Measurements from ENCODE around the gene MATR3. TPM values are rescaled to one million over a fixed set of nuclear protein-coding genes. Genes with fewer than 3 reads are reported as not detected.

Gene MATR3
- total and polyA plus RNA-seq, 2 of the 4 experiments (the other 2 are of a cell fraction), result 81.4 to 367 TPM

DNA sequence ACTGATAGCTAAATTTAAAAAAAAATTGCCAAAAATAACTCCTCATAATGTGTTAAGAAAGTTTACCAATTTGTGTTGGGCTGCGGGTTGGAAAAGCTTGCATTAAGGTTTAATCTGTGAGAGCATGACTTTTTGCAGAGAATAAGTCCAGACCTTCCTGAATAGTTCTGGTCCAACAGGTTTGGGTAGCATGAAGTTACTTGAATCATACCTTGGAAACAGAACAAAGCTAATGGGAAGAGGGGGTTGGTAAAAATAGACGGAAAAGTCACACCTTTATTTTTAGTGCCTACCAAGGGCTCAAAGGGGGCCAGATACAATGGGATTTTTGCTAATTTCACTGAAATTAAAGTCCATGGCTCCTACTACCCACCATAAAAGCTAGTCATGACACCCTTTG is 17.1 kb upstream of the MATR3 start:
- Histone ChIP-seq H3K23ac (ENCODE audit: low read depth, low read length) (no peak overlapping the region), H2BK15ac (ENCODE audit: low read depth, low read length) (no peak overlapping the region), H3K9me3 (ENCODE audit: control insufficient read depth, insufficient read depth, low read length) (no peaks in the 10 kb centered on the region), H3K9me1 (ENCODE audit: insufficient read depth, low read length) (peaks cover 22% of the 10 kb centered on the region), H2AFZ (replicated peaks; ENCODE audit: low read length, poor library complexity) (no peak overlapping the region), H3K4me2 (ENCODE audit: low read depth, low read length) (no peak overlapping the region), H3K36me3 (ENCODE audit: control insufficient read depth, insufficient read depth, low read length) (peaks cover 21% of the 10 kb centered on the region), H4K5ac (ENCODE audit: low read depth, low read length) (no peak overlapping the region), H3K14ac (replicated peaks; ENCODE audit: low read depth, low read length) (no peak overlapping the region), H3K27ac (ENCODE audit: insufficient read depth, low read length) (no peak overlapping the region), H3K79me1 (ENCODE audit: low read depth in 1 of 2, low read length in 2 of 2) (peaks cover 23 to 71% of the 10 kb centered on the region in 2 experiments), H2AK9ac (replicated peaks; ENCODE audit: low read depth, low read length, poor library complexity) (no peak overlapping the region), H3K9ac (ENCODE audit: low read depth, low read length) (no peak overlapping the region), H2BK20ac (ENCODE audit: low read depth, low read length) (no peak overlapping the region), H3K27me3 (ENCODE audit: control insufficient read depth, insufficient read depth, low read length) (no peaks in the 10 kb centered on the region), H3K4ac (ENCODE audit: low read depth, low read length) (no peak overlapping the region), H4K91ac (ENCODE audit: insufficient read depth, low read depth, low read length) (no peak overlapping the region), H2AK5ac (ENCODE audit: low read depth, low read length) (no peak overlapping the region), H2BK5ac (ENCODE audit: low read depth, low read length, poor library complexity, severe bottlenecking) (no peak overlapping the region), H3K4me1 (ENCODE audit: control insufficient read depth, insufficient read depth, low read length) (peaks cover 21% of the 10 kb centered on the region), H4K20me1 (ENCODE audit: insufficient read depth, low read length) (peaks cover 5% of the 10 kb centered on the region), H3K18ac (ENCODE audit: low read depth, low read length) (no peak overlapping the region), H3K56ac (ENCODE audit: extremely low read depth, insufficient read depth, low read length) (no peak overlapping the region), H4K8ac (ENCODE audit: low read depth in 2 of 2, low read length in 2 of 2) (no peak overlapping the region), H2BK120ac (ENCODE audit: low read depth, low read length) (no peak overlapping the region), H3K4me3 (ENCODE audit: insufficient read depth, low read depth, low read length) (no peak overlapping the region)
- no peak for TF ChIP-seq POLR2A (IDR thresholded peaks at IDR 0.05; ENCODE audit: low read depth, low read length)
- TF ChIP-seq FOS (IDR thresholded peaks at IDR 0.05; ENCODE audit: low read depth, low read length), result no peak
- no peak for TF ChIP-seq CHD1 (IDR thresholded peaks at IDR 0.05; ENCODE audit: low read depth, low read length)
- TF ChIP-seq USF2 (IDR thresholded peaks at IDR 0.05; ENCODE audit: low read depth, low read length), result no peak
- TF ChIP-seq RFX5 (IDR thresholded peaks at IDR 0.05; ENCODE audit: low read depth, low read length), result no peak
- no peak for TF ChIP-seq NFE2L2 (IDR thresholded peaks at IDR 0.05; ENCODE audit: low read depth, low read length)
- no peak for TF ChIP-seq BHLHE40 (IDR thresholded peaks at IDR 0.05; ENCODE audit: low read depth, low read length)
- no peak for TF ChIP-seq ELK1 (IDR thresholded peaks at IDR 0.05; ENCODE audit: borderline replicate concordance, low read depth, low read length)
- TF ChIP-seq MAFK (IDR thresholded peaks at IDR 0.05; ENCODE audit: low read depth, low read length), result no peak
- no peak for TF ChIP-seq RCOR1 (IDR thresholded peaks at IDR 0.05; ENCODE audit: insufficient replicate concordance, low read length)
- no peak for TF ChIP-seq CEBPB (IDR thresholded peaks at IDR 0.05; ENCODE audit: low read depth, low read length)
- no peak for TF ChIP-seq MXI1 (IDR thresholded peaks at IDR 0.05; ENCODE audit: borderline replicate concordance, low read depth, low read length)
- no peak for TF ChIP-seq RAD21 (IDR thresholded peaks at IDR 0.05; ENCODE audit: low read length)
- no peak for TF ChIP-seq SMC3 (IDR thresholded peaks at IDR 0.05; ENCODE audit: low read depth, low read length)
- no peak for TF ChIP-seq MAZ (IDR thresholded peaks at IDR 0.05; ENCODE audit: borderline replicate concordance, low read depth, low read length)
- no peak for TF ChIP-seq CTCF (conservative IDR thresholded peaks at IDR 0.05; ENCODE audit: low read depth, low read length)
- intact Hi-C loops (cut with micrococcal nuclease), result no loop called here
- dilution Hi-C loops (cut with HindIII; ENCODE audit: low sequenced_read_pairs, unreplicated experiment), result no loop called here
- ATAC-seq (ENCODE audit: low read depth) (no peak), DNase-seq (no peak)
- ChIA-PET CTCF (interaction anchor here (0.8 to 1.0 kb wide), 2 partner anchors 10 to 28 kb away, joined by 3 to 4 read pairs; no protein-coding TSS in a partner anchor), POLR2A (ENCODE audit: unreplicated experiment) (no interaction called here)
- in situ Hi-C loops (cut with MboI; ENCODE audit: low sequenced_read_pairs), result no loop called here
- WGBS, 2 experiments (ENCODE audit: extremely low coverage in 2 of 2, insufficient read length in 1 of 2), result 100% methylated on average over 1 of the region's 2 CpGs; no CpG with 5 or more reads in 1 of the 2 experiments
- no TSS peak for BruUV-seq (replicated peaks)

All from IMR-90 (cell line).